ENCODE measurements around the gene RPGRIP1L.

Gene RPGRIP1L

GRCh38 chr16:53651357-53651756, 52.3 kb downstream of the RPGRIP1L start:
- no peaks in the 10 kb centered on the region for H3K4me1 Mint-ChIP-seq
- no peaks in the 10 kb centered on the region for H3K27me3 Mint-ChIP-seq
- no peak for ATAC-seq
- no peak overlapping the region for H3K27ac Mint-ChIP-seq
- no peak for DNase-seq
- H3K4me3 Mint-ChIP-seq = no peak overlapping the region
- peaks cover 4% of the 10 kb centered on the region for H3K9me3 Mint-ChIP-seq
- H3K36me3 Mint-ChIP-seq (ENCODE audit: low read depth) = peaks cover 38% of the 10 kb centered on the region

GRCh38 chr16:53646506-53646905, 57.2 kb downstream of the RPGRIP1L start:
- Mint-ChIP-seq H3K9me3 (peaks cover 20% of the 10 kb centered on the region), H3K4me3 (no peak overlapping the region), H3K27ac (no peak overlapping the region), H3K27me3 (no peaks in the 10 kb centered on the region), H3K4me1 (no peaks in the 10 kb centered on the region), H3K36me3 (ENCODE audit: low read depth) (peaks cover 55% of the 10 kb centered on the region)
- ATAC-seq = no peak
- no peak for DNase-seq

DNA sequence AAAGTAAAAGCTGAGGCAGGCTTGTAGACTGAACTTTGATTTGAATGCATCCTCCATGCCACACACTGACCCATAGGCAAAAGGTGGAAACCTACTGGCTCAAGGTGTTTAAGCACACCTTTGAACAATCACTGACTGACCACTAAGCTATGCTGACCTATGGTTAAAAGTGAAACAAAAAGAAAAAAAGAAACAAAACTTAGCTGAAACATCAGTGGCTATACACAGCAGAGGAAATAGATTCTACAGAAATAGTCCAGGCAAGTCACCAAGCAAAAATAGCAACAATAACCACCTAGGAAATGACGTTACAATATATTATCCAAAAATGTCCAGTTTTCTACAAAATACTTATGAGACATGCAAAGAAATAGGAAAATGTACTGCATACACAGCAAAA, 60.2 kb downstream of the RPGRIP1L start:
- Mint-ChIP-seq H3K27me3 (no peaks in the 10 kb centered on the region), H3K27ac (no peak overlapping the region), H3K4me1 (no peaks in the 10 kb centered on the region), H3K4me3 (no peak overlapping the region), H3K36me3 (ENCODE audit: low read depth) (peaks cover 52% of the 10 kb centered on the region), H3K9me3 (peaks cover 20% of the 10 kb centered on the region)
- ATAC-seq (no peak), DNase-seq (no peak)

DNA sequence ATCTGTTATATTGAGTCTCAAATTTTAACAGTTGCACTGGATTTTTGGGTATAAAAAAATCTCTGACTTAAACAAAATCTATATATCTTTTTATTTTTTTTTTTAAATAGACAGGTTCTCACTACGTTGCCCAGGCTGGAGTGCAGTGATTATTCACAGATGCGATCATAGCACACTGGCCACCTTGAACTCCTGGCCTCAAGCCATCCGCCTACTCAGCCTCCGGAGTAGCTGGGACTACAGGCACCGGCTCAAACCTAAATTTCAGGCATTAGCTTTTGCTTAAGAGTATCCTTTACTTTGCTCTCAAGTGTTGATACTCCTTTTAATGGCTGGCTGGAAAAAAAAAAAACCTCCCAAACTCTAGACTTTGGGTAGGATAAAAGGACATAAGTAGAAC, 61.6 kb downstream of the RPGRIP1L start:
- H3K27me3 Mint-ChIP-seq = no peaks in the 10 kb centered on the region
- no peaks in the 10 kb centered on the region for H3K4me1 Mint-ChIP-seq
- H3K4me3 Mint-ChIP-seq = no peak overlapping the region
- peaks cover 20% of the 10 kb centered on the region for H3K9me3 Mint-ChIP-seq
- ATAC-seq = no peak
- no peak for DNase-seq
- H3K36me3 Mint-ChIP-seq (ENCODE audit: low read depth) = peaks cover 46% of the 10 kb centered on the region
- H3K27ac Mint-ChIP-seq = no peak overlapping the region

GRCh38 chr16:53636978-53637377, 66.7 kb downstream of the RPGRIP1L start:
- Mint-ChIP-seq H3K36me3 (ENCODE audit: low read depth) (peaks cover 17% of the 10 kb centered on the region), H3K4me3 (no peak overlapping the region), H3K27ac (no peak overlapping the region), H3K9me3 (no peaks in the 10 kb centered on the region), H3K4me1 (no peaks in the 10 kb centered on the region), H3K27me3 (no peaks in the 10 kb centered on the region)
- ATAC-seq = no peak
- no peak for DNase-seq

- DNase-seq = no peak
- Mint-ChIP-seq H3K27ac (no peak overlapping the region), H3K9me3 (no peaks in the 10 kb centered on the region), H3K27me3 (no peaks in the 10 kb centered on the region), H3K4me1 (no peaks in the 10 kb centered on the region), H3K4me3 (no peak overlapping the region), H3K36me3 (ENCODE audit: low read depth) (peaks cover 12% of the 10 kb centered on the region)
- ATAC-seq = no peak
These were observed 71.1 kb downstream of the RPGRIP1L start for GRCh38 chr16:53632526-53632925.

DNA sequence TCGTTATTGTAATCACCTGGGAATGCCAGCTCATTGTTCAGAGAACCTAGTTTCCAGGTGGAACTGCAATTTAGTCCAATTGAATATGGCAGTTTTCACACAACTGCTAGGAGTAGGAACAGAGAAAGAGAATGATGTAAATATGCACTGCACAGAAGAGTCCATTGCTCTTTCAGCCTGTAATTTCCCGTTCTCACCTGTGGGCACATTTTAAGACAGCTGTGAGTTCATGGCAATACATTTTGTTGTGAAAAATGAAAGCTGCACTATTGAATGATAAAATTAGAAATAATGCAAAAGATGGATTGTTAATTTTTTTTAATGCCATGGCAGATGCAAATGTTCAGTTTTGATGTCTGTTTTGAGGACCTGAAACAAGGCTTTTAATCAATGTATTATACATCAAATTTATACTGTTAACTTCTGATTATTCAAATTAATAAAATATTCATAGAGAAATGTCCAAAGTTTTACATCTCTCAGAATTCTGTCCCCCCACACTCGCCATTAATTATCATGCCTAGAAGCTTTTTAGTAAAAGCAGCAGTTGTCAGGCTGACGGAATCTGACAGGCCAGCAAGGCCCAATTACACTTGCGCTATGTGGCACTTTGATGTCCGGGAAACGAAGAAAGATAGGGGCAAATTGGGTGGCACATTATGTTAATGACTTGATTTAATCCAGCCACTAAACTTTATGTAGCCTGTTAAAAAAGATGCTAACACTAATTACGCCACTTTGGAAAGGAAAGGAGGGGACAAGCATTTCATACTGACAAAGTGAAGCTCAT, 72.2 kb downstream of the RPGRIP1L start:
- Mint-ChIP-seq H3K27me3 (no peaks in the 10 kb centered on the region), H3K4me3 (no peak overlapping the region), H3K4me1 (no peaks in the 10 kb centered on the region), H3K9me3 (no peaks in the 10 kb centered on the region), H3K27ac (no peak overlapping the region), H3K36me3 (ENCODE audit: low read depth) (peaks cover 8% of the 10 kb centered on the region)
- DNase-seq (no peak), ATAC-seq (no peak)

GRCh38 chr16:53629607-53630312, 73.9 kb downstream of the RPGRIP1L start:
- no peaks in the 10 kb centered on the region for H3K27me3 Mint-ChIP-seq
- DNase-seq (no peak), ATAC-seq (no peak)
- no peaks in the 10 kb centered on the region for H3K9me3 Mint-ChIP-seq
- no peak overlapping the region for H3K4me3 Mint-ChIP-seq
- H3K27ac Mint-ChIP-seq = no peak overlapping the region
- H3K4me1 Mint-ChIP-seq = no peaks in the 10 kb centered on the region
- peaks cover 5% of the 10 kb centered on the region for H3K36me3 Mint-ChIP-seq (ENCODE audit: low read depth)

- ATAC-seq = no peak
These were observed 74.5 kb downstream of the RPGRIP1L start for GRCh38 chr16:53629151-53629550.

GRCh38 chr16:53626811-53627210, 76.8 kb downstream of the RPGRIP1L start:
- ATAC-seq (no peak), DNase-seq (no peak)

More at GRCh38 chr16:53629151-53629550, 74.5 kb downstream of the RPGRIP1L start:
- no peaks in the 10 kb centered on the region for H3K27me3 Mint-ChIP-seq
- no peak overlapping the region for H3K27ac Mint-ChIP-seq
- H3K9me3 Mint-ChIP-seq = no peaks in the 10 kb centered on the region
- no peak for DNase-seq
- no peaks in the 10 kb centered on the region for H3K36me3 Mint-ChIP-seq (ENCODE audit: low read depth)
- H3K4me3 Mint-ChIP-seq = no peak overlapping the region
- no peaks in the 10 kb centered on the region for H3K4me1 Mint-ChIP-seq

GRCh38 chr16:53626161-53626560, 77.5 kb downstream of the RPGRIP1L start:
- Mint-ChIP-seq H3K9me3 (no peaks in the 10 kb centered on the region), H3K4me1 (no peaks in the 10 kb centered on the region), H3K4me3 (no peak overlapping the region), H3K27ac (no peak overlapping the region), H3K27me3 (no peaks in the 10 kb centered on the region), H3K36me3 (ENCODE audit: low read depth) (no peaks in the 10 kb centered on the region)
- DNase-seq (no peak), ATAC-seq (no peak)

More at GRCh38 chr16:53626811-53627210, 76.8 kb downstream of the RPGRIP1L start:
- Mint-ChIP-seq H3K9me3 (no peaks in the 10 kb centered on the region), H3K36me3 (ENCODE audit: low read depth) (no peaks in the 10 kb centered on the region), H3K4me1 (no peaks in the 10 kb centered on the region), H3K27me3 (no peaks in the 10 kb centered on the region), H3K4me3 (no peak overlapping the region), H3K27ac (no peak overlapping the region)

GRCh38 chr16:53625221-53625620, 78.4 kb downstream of the RPGRIP1L start:
- DNase-seq (no peak), ATAC-seq (no peak)
- H3K9me3 Mint-ChIP-seq = no peaks in the 10 kb centered on the region
- no peaks in the 10 kb centered on the region for H3K4me1 Mint-ChIP-seq
- H3K27me3 Mint-ChIP-seq = no peaks in the 10 kb centered on the region
- H3K36me3 Mint-ChIP-seq (ENCODE audit: low read depth) = no peaks in the 10 kb centered on the region
- no peak overlapping the region for H3K4me3 Mint-ChIP-seq
- no peak overlapping the region for H3K27ac Mint-ChIP-seq

GRCh38 chr16:53622315-53622714, 81.3 kb downstream of the RPGRIP1L start:
- peaks cover 6% of the 10 kb centered on the region for H3K36me3 Mint-ChIP-seq (ENCODE audit: low read depth)
- H3K9me3 Mint-ChIP-seq = no peaks in the 10 kb centered on the region
- ATAC-seq (no peak), DNase-seq (no peak)
- no peaks in the 10 kb centered on the region for H3K27me3 Mint-ChIP-seq
- H3K4me1 Mint-ChIP-seq = no peaks in the 10 kb centered on the region
- H3K27ac Mint-ChIP-seq = no peak overlapping the region
- H3K4me3 Mint-ChIP-seq = no peak overlapping the region

DNA sequence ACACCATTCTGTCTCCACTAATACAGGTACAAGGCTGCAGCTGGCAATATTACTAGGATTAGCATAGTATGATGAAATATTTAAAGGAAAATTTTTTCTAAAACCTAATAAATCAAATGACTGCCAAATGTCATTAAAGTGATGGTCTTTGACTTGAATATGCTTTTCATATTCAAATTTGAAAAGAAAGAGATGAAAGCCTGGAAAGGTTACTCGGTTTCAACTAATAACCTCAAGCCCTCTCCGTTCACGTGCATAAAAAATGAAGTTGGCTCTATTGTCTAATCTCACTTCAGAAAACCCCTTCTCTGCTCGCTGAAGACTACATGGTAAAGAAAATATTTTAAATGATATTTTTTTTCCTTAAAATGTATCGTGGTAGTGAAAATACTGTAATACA, 83.2 kb downstream of the RPGRIP1L start:
- Mint-ChIP-seq H3K27ac (no peak overlapping the region), H3K36me3 (ENCODE audit: low read depth) (peaks cover 7% of the 10 kb centered on the region), H3K27me3 (no peaks in the 10 kb centered on the region), H3K9me3 (no peaks in the 10 kb centered on the region), H3K4me1 (no peaks in the 10 kb centered on the region), H3K4me3 (no peak overlapping the region)
- DNase-seq (no peak), ATAC-seq (no peak)

DNA sequence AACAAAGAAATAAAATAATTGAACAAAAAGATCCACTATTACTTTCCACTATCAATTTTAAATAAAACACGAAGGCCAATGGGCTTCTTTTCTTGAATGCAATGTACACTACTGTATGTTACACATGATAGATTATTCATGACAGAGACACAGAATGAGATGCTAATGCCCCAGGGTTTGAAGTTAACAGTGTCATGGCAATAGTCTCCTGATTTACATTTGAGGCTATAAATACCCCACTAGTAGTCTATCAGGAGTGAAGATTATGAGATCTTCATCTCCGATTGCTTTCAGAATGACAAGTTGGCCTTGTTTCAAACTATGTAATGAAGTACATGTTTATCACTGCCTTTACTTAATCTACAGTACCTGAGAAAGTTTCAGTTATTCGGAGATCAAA, 84.4 kb downstream of the RPGRIP1L start:
- no peak overlapping the region for H3K27ac Mint-ChIP-seq
- no peaks in the 10 kb centered on the region for H3K27me3 Mint-ChIP-seq
- H3K36me3 Mint-ChIP-seq (ENCODE audit: low read depth) = peaks cover 7% of the 10 kb centered on the region
- ATAC-seq (no peak), DNase-seq (no peak)
- H3K4me3 Mint-ChIP-seq = no peak overlapping the region
- H3K4me1 Mint-ChIP-seq = no peaks in the 10 kb centered on the region
- no peaks in the 10 kb centered on the region for H3K9me3 Mint-ChIP-seq
